Lung (tissue), 12 donors: ENCODE measurements around the gene ADCY2. TPM values are rescaled to one million over a fixed set of nuclear protein-coding genes. Genes with fewer than 3 reads are reported as not detected.

Experiments used
- ATAC-seq: fragments of 200-7000 bp; cut with Tn5 transposase; one replicate; pipeline ENCODE4 v1.9.1; 2020; ENCODE audit warnings: moderate number of reproducible peaks; ENCODE audit not compliant: insufficient read depth, low FRiP score
- DNase-seq, 3 donors: peaks; one replicate each; pipeline ENCODE4 v3.0.0-alpha.2; 2013 to 2017
- H3K27ac ChIP-seq, 2 donors: one replicate each; pipeline ENCODE4 v1.5.1; 2013; ENCODE audit warnings: mild to moderate bottlenecking in 2 of 2, moderate library complexity in 2 of 2, control low read depth in 1 of 2, inconsistent platforms in 1 of 2, low read depth in 1 of 2, low read length in 1 of 2
- H3K27me3 ChIP-seq, 3 donors: one replicate each; pipeline ENCODE4 v1.5.1; 2013; ENCODE audit warnings: low read length in 2 of 3; ENCODE audit not compliant: control insufficient read depth in 3 of 3, insufficient read depth in 3 of 3
- H3K36me3 ChIP-seq, 4 donors: one replicate each; pipeline ENCODE4 v1.5.1; 2013; ENCODE audit warnings: low read length in 4 of 4, mild to moderate bottlenecking in 1 of 4, moderate library complexity in 1 of 4; ENCODE audit not compliant: control insufficient read depth in 4 of 4, insufficient read depth in 4 of 4
- H3K4me1 ChIP-seq, 5 donors: one replicate each; pipeline ENCODE4 v1.5.1; 2013; ENCODE audit warnings: low read length in 5 of 5, mild to moderate bottlenecking in 2 of 5, moderate library complexity in 1 of 5; ENCODE audit not compliant: control insufficient read depth in 5 of 5, insufficient read depth in 5 of 5
- H3K4me3 ChIP-seq: one replicate; pipeline ENCODE4 v1.5.1; 2013; ENCODE audit warnings: mild to moderate bottlenecking, control low read depth, moderate library complexity
- H3K9ac ChIP-seq, 2 donors: one replicate each; pipeline ENCODE4 v1.5.1; 2013; ENCODE audit warnings: low read length in 2 of 2, control low read depth in 1 of 2; ENCODE audit not compliant: insufficient read depth in 1 of 2
- H3K9me3 ChIP-seq, 4 donors: one replicate each; pipeline ENCODE4 v1.5.1; 2013; ENCODE audit warnings: low read length in 3 of 4, mild to moderate bottlenecking in 1 of 4, moderate library complexity in 1 of 4; ENCODE audit not compliant: control insufficient read depth in 4 of 4, insufficient read depth in 3 of 4
- WGBS, 2 donors: extraction: QIAGEN DNeasy Blood & Tissue Kit; methylation state at CpG; one replicate each; pipeline ENCODE4 v1.1.7; 2013; 5-methylcytosine and 5-hydroxymethylcytosine counted together
- polyA plus RNA-seq, 2 donors: library from polyadenylated mRNA; stranded (reverse); fragments of 200-250 nt; gene quantifications; one replicate each; pipeline ENCODE4 v1.2.1, GENCODE V29; 2013
- total RNA-seq, 2 donors: library from RNA; depleted of rRNA in 1 of 2; stranded (reverse); fragments of >200 nt in 1 of 2; gene quantifications; one replicate each; pipeline ENCODE4 v1.2.1, GENCODE V29; 2014 to 2021
- TF ChIP-seq, protein P1 (sequence below): IDR thresholded peaks from 2 replicates; pipeline ENCODE4 v1.5.1; 2012; ENCODE audit warnings: mild to moderate bottlenecking; ENCODE audit errors: control extremely low read depth, extremely low read depth
- donor health status: control.
- donor health status: control.
- donor health status: Bipolar disorder and iron deficiency.
- donor health status: healthy.
- donor health status: DM: yes; HTN: yes; CAD: no.

ADCY2 gene
- total and polyA plus RNA-seq, 4 donors, result 0.10 to 3.5 (median 0.84) TPM

GRCh38 chr5:7851617-7852289, 455.8 kb downstream of the ADCY2 start:
- H3K9ac ChIP-seq, result no peak overlapping the region
- 70 to 75% methylated on average over 8 of the region's 8 CpGs for WGBS, 2 donors
- ATAC-seq (no peak), DNase-seq (peak in 1 of 3 donors; percentile 13)
- H3K4me1 ChIP-seq, result peaks cover 0 to 20% (median 6%) of the 10 kb centered on the region in 5 donors
- no peaks in the 10 kb centered on the region for H3K36me3 ChIP-seq
- peaks cover 0 to 13% (median 0%) of the 10 kb centered on the region in 3 donors for H3K27me3 ChIP-seq
- H3K27ac ChIP-seq, result peak overlapping the region in 1 of 2 donors; percentile 5
- no peak overlapping the region for H3K4me3 ChIP-seq
- TF ChIP-seq, protein P1, sequence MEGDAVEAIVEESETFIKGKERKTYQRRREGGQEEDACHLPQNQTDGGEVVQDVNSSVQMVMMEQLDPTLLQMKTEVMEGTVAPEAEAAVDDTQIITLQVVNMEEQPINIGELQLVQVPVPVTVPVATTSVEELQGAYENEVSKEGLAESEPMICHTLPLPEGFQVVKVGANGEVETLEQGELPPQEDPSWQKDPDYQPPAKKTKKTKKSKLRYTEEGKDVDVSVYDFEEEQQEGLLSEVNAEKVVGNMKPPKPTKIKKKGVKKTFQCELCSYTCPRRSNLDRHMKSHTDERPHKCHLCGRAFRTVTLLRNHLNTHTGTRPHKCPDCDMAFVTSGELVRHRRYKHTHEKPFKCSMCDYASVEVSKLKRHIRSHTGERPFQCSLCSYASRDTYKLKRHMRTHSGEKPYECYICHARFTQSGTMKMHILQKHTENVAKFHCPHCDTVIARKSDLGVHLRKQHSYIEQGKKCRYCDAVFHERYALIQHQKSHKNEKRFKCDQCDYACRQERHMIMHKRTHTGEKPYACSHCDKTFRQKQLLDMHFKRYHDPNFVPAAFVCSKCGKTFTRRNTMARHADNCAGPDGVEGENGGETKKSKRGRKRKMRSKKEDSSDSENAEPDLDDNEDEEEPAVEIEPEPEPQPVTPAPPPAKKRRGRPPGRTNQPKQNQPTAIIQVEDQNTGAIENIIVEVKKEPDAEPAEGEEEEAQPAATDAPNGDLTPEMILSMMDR, result no peak
- peaks cover 0 to 2% (median 0%) of the 10 kb centered on the region in 4 donors for H3K9me3 ChIP-seq

DNA sequence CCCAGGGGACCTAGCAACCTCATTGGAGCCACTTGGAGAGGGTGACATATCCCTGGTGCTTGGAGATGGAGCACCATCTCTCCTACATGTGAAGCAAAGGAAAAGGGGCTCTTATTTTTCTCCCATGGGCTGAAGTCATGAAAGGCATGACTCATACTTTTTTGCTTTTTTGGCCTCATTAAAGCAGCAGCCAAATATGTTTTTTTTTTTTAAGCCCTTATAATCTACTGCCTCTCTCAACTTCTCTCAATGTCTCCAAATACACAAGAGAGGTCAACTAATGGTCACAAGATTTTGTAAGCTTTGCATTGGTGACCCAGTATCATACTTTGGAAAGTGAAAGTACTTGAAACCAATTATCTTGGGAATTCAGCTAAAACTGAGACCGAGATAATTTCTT, 456.6 kb downstream of the ADCY2 start:
- 65 to 78% methylated on average over 1 of the region's 1 CpG for WGBS, 2 donors

GRCh38 chr5:7852988-7853387, 457.1 kb downstream of the ADCY2 start:
- no peak for DNase-seq
- no peak overlapping the region for H3K27ac ChIP-seq
- WGBS, 2 donors, result 67 to 71% methylated on average over 2 of the region's 2 CpGs

More for the DNA sequence above, 456.6 kb downstream of the ADCY2 start:
- Histone ChIP-seq H3K4me3 (no peak overlapping the region), H3K27ac (no peak overlapping the region), H3K4me1 (peaks cover 0 to 20% (median 6%) of the 10 kb centered on the region in 5 donors), H3K9me3 (peaks cover 0 to 2% (median 0%) of the 10 kb centered on the region in 4 donors), H3K27me3 (peaks cover 0 to 13% (median 0%) of the 10 kb centered on the region in 3 donors), H3K9ac (no peak overlapping the region), H3K36me3 (peaks cover 0 to 1% (median under 1%) of the 10 kb centered on the region in 4 donors)
- ATAC-seq (no peak), DNase-seq (peak in 2 of 3 donors; percentile 29 to 33)
- TF ChIP-seq, protein P1, result no peak

More at GRCh38 chr5:7852988-7853387, 457.1 kb downstream of the ADCY2 start:
- TF ChIP-seq, protein P1, result no peak
- Histone ChIP-seq H3K36me3 (peaks cover 0 to 6% (median 3%) of the 10 kb centered on the region in 4 donors), H3K4me3 (no peak overlapping the region), H3K4me1 (peaks cover 0 to 20% (median 6%) of the 10 kb centered on the region in 5 donors), H3K27me3 (peaks cover 0 to 13% (median 0%) of the 10 kb centered on the region in 3 donors), H3K9ac (no peak overlapping the region), H3K9me3 (peaks cover 0 to 2% (median 0%) of the 10 kb centered on the region in 4 donors)
- no peak for ATAC-seq
